Measurements from ENCODE around the gene ANKRD27.

ANKRD27 gene

DNA sequence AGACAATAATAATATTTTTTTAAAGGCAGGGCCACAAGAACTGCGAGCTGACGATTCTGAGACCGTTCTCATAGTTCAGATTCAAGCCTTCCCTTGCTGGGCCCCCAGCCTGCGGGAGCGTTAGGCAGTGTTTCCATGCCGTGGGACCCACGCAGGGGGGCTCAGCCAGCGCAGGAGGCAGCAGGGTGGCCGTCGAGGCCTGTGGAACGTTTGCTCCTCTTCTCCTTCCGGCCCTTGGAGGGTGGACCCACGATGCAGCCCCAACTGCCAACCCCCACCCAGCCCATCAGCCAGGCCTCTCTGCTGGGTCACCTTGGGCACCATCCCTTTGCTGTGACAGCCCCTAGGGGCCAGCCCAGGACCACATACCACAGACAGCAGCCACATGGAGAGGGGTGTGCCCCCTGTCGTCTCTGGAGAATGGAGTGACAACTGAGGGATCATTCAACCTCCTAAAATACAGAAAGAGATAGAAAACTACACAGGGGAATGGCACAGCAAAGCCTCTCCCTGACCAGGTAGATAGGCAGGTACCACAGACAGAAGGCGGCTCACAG lies 47.2 kb downstream of the ANKRD27 start:
- no peak overlapping the region for H3K4me3 ChIP-seq (ENCODE audit: low read depth, low read length)
- TF ChIP-seq, protein P1, sequence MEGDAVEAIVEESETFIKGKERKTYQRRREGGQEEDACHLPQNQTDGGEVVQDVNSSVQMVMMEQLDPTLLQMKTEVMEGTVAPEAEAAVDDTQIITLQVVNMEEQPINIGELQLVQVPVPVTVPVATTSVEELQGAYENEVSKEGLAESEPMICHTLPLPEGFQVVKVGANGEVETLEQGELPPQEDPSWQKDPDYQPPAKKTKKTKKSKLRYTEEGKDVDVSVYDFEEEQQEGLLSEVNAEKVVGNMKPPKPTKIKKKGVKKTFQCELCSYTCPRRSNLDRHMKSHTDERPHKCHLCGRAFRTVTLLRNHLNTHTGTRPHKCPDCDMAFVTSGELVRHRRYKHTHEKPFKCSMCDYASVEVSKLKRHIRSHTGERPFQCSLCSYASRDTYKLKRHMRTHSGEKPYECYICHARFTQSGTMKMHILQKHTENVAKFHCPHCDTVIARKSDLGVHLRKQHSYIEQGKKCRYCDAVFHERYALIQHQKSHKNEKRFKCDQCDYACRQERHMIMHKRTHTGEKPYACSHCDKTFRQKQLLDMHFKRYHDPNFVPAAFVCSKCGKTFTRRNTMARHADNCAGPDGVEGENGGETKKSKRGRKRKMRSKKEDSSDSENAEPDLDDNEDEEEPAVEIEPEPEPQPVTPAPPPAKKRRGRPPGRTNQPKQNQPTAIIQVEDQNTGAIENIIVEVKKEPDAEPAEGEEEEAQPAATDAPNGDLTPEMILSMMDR (IDR thresholded peaks at IDR 0.05; ENCODE audit: low read depth, low read length), result no peak

DNA sequence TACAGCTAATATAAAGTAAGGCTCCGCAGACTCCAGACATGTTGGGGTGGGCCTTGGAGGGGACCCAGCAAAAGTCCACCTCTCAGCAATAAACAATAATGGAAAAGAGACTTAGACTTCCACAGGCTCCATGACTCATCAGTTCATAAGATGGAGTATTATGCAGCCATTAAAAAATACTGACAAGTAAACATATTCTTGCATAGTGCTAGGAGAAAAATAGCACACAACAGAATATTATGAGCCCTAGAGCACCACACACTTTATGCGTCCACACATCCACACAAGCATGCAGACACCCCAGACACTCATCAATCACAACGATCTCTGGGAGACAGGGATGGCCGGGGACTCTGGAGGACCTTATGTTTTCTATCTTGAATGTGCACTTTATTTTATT lies 48.0 kb downstream of the ANKRD27 start:
- TF ChIP-seq, protein P1 (IDR thresholded peaks at IDR 0.05; ENCODE audit: low read depth, low read length), result no peak
- H3K4me3 ChIP-seq (ENCODE audit: low read depth, low read length), result no peak overlapping the region

DNA sequence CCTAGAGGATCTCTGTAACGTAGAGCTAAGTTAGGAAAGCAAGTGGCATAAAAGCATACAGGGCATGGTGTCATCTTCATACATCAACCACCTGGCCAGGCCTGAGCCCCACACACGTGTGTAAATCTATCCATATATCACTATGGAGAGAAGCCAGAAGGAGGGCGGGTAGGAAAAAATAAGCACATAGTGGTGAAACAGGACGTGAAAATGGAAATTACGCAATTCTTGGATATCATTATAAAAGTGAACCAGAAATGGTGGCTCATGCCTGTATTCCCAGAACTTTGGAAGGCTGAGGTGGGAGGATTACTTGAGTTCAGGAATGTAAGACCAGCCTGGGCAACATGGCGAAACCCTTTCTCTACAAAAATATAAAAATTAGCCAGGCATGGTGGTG lies 50.6 kb downstream of the ANKRD27 start:
- TF ChIP-seq, protein P1 (IDR thresholded peaks at IDR 0.05; ENCODE audit: low read depth, low read length), result no peak
- H3K4me3 ChIP-seq (ENCODE audit: low read depth, low read length), result no peak overlapping the region

DNA sequence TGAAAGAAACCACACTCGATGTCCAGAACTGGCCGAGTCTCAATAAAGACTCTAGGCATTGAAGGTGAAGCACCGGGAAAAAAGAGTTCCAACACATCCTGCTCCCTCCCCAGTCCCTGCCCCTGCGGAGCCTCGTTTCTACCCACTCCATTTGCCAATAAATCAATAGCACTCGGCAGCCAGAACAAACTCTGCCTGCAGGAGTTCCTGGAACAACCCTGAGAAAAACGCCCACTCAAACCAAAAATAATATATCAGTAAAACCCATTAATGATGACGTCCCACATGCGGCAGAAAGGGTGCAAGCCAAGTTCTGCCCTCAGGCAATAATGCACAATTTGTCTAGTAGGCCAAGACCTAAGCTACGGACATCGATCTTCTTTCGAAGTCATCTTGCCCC lies 53.0 kb downstream of the ANKRD27 start:
- H3K4me3 ChIP-seq (ENCODE audit: low read depth, low read length), result no peak overlapping the region
- TF ChIP-seq, protein P1 (IDR thresholded peaks at IDR 0.05; ENCODE audit: low read depth, low read length), result no peak

DNA sequence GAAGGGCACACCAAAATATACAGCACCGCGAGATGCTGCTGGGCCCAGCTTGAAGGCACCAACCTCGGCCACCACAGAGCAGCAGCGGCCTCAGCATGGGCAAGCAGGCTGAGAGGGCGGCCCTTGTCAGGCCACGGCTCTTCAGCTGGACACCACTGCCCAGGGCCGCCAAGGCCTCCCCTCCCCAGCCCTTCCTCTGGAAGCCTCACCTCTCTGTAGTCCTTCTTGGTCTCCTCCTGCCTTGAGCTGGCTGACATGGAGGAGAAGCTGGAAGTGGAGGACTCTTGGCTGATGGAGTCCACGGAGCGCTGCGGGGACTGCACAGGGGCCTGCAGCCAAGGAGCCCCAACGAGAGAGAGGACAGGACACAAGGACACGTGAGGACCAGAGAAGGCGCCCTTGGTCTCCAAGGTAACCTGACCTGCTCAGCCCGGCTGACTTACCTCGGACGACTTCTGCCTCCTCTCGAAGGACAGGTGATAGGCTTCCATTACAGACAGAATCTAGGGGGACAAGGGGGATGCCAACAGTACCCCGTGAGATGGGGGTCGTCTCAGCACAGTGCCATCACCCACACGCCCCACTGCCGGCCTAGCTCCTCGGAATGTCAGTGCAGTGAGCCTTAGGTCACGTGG lies 55.8 kb downstream of the ANKRD27 start:
- TF ChIP-seq, protein P1 (IDR thresholded peaks at IDR 0.05; ENCODE audit: low read depth, low read length), result no peak

DNA sequence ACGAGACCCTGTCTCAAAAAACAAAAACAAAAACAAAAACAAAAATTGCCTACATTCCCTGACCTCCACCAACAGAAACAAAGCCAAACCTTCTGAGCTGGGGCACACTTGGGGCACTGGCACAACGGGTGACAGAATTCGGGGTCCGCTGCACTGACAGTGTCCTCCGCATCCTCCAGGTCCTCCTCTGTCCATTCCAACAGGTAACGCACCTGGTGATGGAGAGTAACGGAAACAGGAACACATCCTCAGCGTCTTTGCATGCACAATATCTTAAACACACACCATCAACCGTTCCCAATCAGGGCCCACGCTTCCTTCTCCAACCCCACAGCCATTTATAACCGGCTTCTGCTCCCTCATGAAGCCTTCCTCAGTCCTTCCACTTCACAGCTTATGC lies 59.4 kb downstream of the ANKRD27 start:
- H3K4me3 ChIP-seq (ENCODE audit: low read depth, low read length), result no peak overlapping the region
- TF ChIP-seq, protein P1 (IDR thresholded peaks at IDR 0.05; ENCODE audit: low read depth, low read length), result no peak

More for the DNA sequence above, 55.8 kb downstream of the ANKRD27 start:
- H3K4me3 ChIP-seq (ENCODE audit: low read depth, low read length), result no peak overlapping the region

DNA sequence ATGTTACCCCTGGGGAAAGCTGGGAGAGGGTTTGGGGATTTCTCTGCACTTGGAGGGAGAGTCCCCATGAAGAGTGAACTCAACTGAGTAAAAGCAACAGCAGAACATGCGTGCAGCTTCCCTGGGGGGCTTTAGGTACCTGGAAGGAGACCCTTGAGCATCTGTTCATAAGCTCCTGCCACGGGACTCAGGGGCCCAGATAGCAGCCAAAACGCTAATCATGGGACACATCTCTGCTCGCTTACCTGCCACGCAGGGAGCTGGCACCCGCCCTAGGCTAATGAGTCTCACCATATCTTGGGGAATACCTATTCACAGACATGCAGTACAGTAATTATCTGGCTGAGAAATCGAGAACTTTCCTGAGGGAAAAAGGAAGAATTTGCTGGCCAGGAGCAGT lies 60.1 kb downstream of the ANKRD27 start:
- no peak overlapping the region for H3K4me3 ChIP-seq (ENCODE audit: low read depth, low read length)
- TF ChIP-seq, protein P1 (IDR thresholded peaks at IDR 0.05; ENCODE audit: low read depth, low read length), result no peak
